Ammon's horn (tissue), 1 donor: Measurements from ENCODE around the gene CADPS2.

Source experiments
- DNase-seq: peaks from one replicate; pipeline ENCODE4 v3.0.0-alpha.2; 2016; ENCODE audit warnings: low spot score

The CADPS2 gene

GRCh38 chr7:122525355-122525754 lies 360.9 kb downstream of the CADPS2 start:
- DNase-seq, result no peak

- no peak for DNase-seq
Observed at GRCh38 chr7:122521767-122522166, 364.5 kb downstream of the CADPS2 start.

GRCh38 chr7:122520971-122521555 lies 365.2 kb downstream of the CADPS2 start:
- no peak for DNase-seq

- no peak for DNase-seq
Observed at GRCh38 chr7:122518488-122518887, 367.8 kb downstream of the CADPS2 start.

- no peak for DNase-seq
Observed at GRCh38 chr7:122517576-122517975, 368.7 kb downstream of the CADPS2 start.

GRCh38 chr7:122515404-122515803 lies 370.9 kb downstream of the CADPS2 start:
- no peak for DNase-seq

GRCh38 chr7:122511268-122511667 lies 375.0 kb downstream of the CADPS2 start:
- no peak for DNase-seq

GRCh38 chr7:122507591-122507990 lies 378.7 kb downstream of the CADPS2 start:
- no peak for DNase-seq

GRCh38 chr7:122492007-122492406 lies 394.3 kb downstream of the CADPS2 start:
- DNase-seq, result no peak

GRCh38 chr7:122488241-122488640 lies 398.0 kb downstream of the CADPS2 start:
- DNase-seq, result no peak

GRCh38 chr7:122487131-122487530 lies 399.1 kb downstream of the CADPS2 start:
- DNase-seq, result no peak

- no peak for DNase-seq
Observed at GRCh38 chr7:122485856-122486255, 400.4 kb downstream of the CADPS2 start.

- DNase-seq, result no peak
Observed at GRCh38 chr7:122482212-122482611, 404.0 kb downstream of the CADPS2 start.

GRCh38 chr7:122470859-122471258 lies 415.4 kb downstream of the CADPS2 start:
- DNase-seq, result no peak

GRCh38 chr7:122468945-122469344 lies 417.3 kb downstream of the CADPS2 start:
- DNase-seq, result no peak

- DNase-seq, result no peak
Observed at GRCh38 chr7:122467661-122468449, 418.4 kb downstream of the CADPS2 start.

- no peak for DNase-seq
Observed at GRCh38 chr7:122465296-122465695, 421.0 kb downstream of the CADPS2 start.

GRCh38 chr7:122463631-122464030 lies 422.6 kb downstream of the CADPS2 start:
- DNase-seq, result no peak

GRCh38 chr7:122460936-122461335 lies 425.3 kb downstream of the CADPS2 start:
- no peak for DNase-seq

- no peak for DNase-seq
Observed at GRCh38 chr7:122457969-122458368, 428.3 kb downstream of the CADPS2 start.

GRCh38 chr7:122457325-122457724 lies 428.9 kb downstream of the CADPS2 start:
- no peak for DNase-seq

GRCh38 chr7:122454776-122455507 lies 431.3 kb downstream of the CADPS2 start:
- DNase-seq, result no peak

GRCh38 chr7:122453432-122453831 lies 432.8 kb downstream of the CADPS2 start:
- no peak for DNase-seq
